Subcutaneous adipose tissue (tissue), 4 donors: ENCODE results near the gene PHTF1. TPM values are rescaled to one million over a fixed set of nuclear protein-coding genes. Genes with fewer than 3 reads are reported as not detected.

ENCODE experiments used
- CTCF ChIP-seq: fragments of 450-650 bp; IDR thresholded peaks from one replicate; pipeline ENCODE4 v1.5.1; 2016; ENCODE audit warnings: low read depth, mild to moderate bottlenecking, control low read depth, antibody characterized with exemption, moderate library complexity
- total RNA-seq, 4 donors: library from RNA; depleted of rRNA; stranded (reverse); fragments of >200 nt; gene quantifications; one replicate each; pipeline ENCODE4 v1.1.0, GENCODE V29; 2016

Gene PHTF1
- total RNA-seq, 4 donors from 2014 or later, result 14.5 to 23.3 (median 18.3) TPM

- TF ChIP-seq CTCF, result no peak
Observed at GRCh38 chr1:113701429-113701828, 57.9 kb downstream of the PHTF1 start.

- no peak for TF ChIP-seq CTCF
Observed at GRCh38 chr1:113694910-113695309, 64.4 kb downstream of the PHTF1 start.

- TF ChIP-seq CTCF, result no peak
Observed at GRCh38 chr1:113692824-113693431, 66.4 kb downstream of the PHTF1 start.

- no peak for TF ChIP-seq CTCF
Observed at GRCh38 chr1:113692342-113692741, 66.9 kb downstream of the PHTF1 start.

- no peak for TF ChIP-seq CTCF
Observed at GRCh38 chr1:113691184-113691583, 68.1 kb downstream of the PHTF1 start.

- TF ChIP-seq CTCF, result no peak
Observed at GRCh38 chr1:113686891-113687618, 72.2 kb downstream of the PHTF1 start.

GRCh38 chr1:113684153-113684541 lies 75.1 kb downstream of the PHTF1 start:
- no peak for TF ChIP-seq CTCF
